BLaER1 treated with 17β-estradiol and CSF1 and Interleukin-3, amounts not matched to agents 10 nM and 100 nM (cell line): Measurements from ENCODE around the gene NKX1-1.

Experiments used
- H3K27ac ChIP-seq, 11 experiments: shearing (Covaris generic); formaldehyde crosslinking; 2 replicates each; pipeline ENCODE4 v1.8.1; 2022
- H3K27me3 ChIP-seq, 11 experiments: shearing (Covaris generic); formaldehyde crosslinking; 2 replicates each; pipeline ENCODE4 v1.8.1; 2022
- H3K36me3 ChIP-seq, 11 experiments: shearing (Covaris generic); formaldehyde crosslinking; 2 replicates each; pipeline ENCODE4 v1.8.1; 2022
- H3K4me1 ChIP-seq, 10 experiments: shearing (Covaris generic); formaldehyde crosslinking; 2 replicates each; pipeline ENCODE4 v1.8.1; 2022
- H3K4me2 ChIP-seq, 11 experiments: shearing (Covaris generic); formaldehyde crosslinking; 2 replicates each; pipeline ENCODE4 v1.8.1; 2022
- H3K4me3 ChIP-seq, 10 experiments: shearing (Covaris generic); formaldehyde crosslinking; 2 replicates each; pipeline ENCODE4 v1.8.1; 2022
- H3K9ac ChIP-seq, 11 experiments: shearing (Covaris generic); formaldehyde crosslinking; 2 replicates each; pipeline ENCODE4 v1.8.1; 2022
- H3K9me3 ChIP-seq, 11 experiments: shearing (Covaris generic); formaldehyde crosslinking; replicated peaks in 1 of 11; 2 replicates each; pipeline ENCODE4 v1.8.1; 2022
- H4K20me1 ChIP-seq, 11 experiments: shearing (Covaris generic); formaldehyde crosslinking; 2 replicates each; pipeline ENCODE4 v1.8.1; 2022
- Cebpa-rat ChIP-seq, 11 experiments: shearing (Covaris generic); IDR thresholded peaks; 2 replicates each; pipeline ENCODE4 v1.8.1; 2022

NKX1-1 gene

GRCh38 chr4:1406394-1406980, at the start of gene NKX1-1:
Gene NKX1-1, minus strand, starts transcription at chr4:1406442. Its CDS starts 0 bp downstream, at chr4:1406442.
- H3K4me3 ChIP-seq, result peak within 1 kb of the TSS in 1 of 10 experiments; percentile 15; a peak in 1 of 20 replicates
- H3K9me3 ChIP-seq, result peaks cover 73 to 86% (median 84%) of the 10 kb centered on the region in 11 experiments
- no peak within 1 kb of the TSS for H3K4me2 ChIP-seq
- H4K20me1 ChIP-seq, result 0 out of 22 replicates have a peak, but pooled peaks cover 0 to 11% (median 0%) of the 10 kb centered on the region in 11 experiments
- no peaks in the 10 kb centered on the region for H3K4me1 ChIP-seq
- no peak for TF ChIP-seq Cebpa-rat (IDR thresholded peaks at IDR 0.05)
- peaks cover 0 to 34% (median 14%) of the 10 kb centered on the region in 11 experiments; a peak in 17 of 22 replicates for H3K27me3 ChIP-seq
- H3K36me3 ChIP-seq, result no peaks in the 10 kb centered on the region
- H3K27ac ChIP-seq, result no peak within 1 kb of the TSS
- H3K9ac ChIP-seq, result no peak within 1 kb of the TSS

- H3K4me1 ChIP-seq, result no peaks in the 10 kb centered on the region
- H3K4me3 ChIP-seq, result no peak overlapping the region
- no peak for TF ChIP-seq Cebpa-rat (IDR thresholded peaks at IDR 0.05)
- H4K20me1 ChIP-seq, result no peaks in the 10 kb centered on the region
- H3K9me3 ChIP-seq, result peaks cover 21 to 56% (median 36%) of the 10 kb centered on the region in 11 experiments; a peak in 21 of 22 replicates
- H3K9ac ChIP-seq, result no peak overlapping the region
- H3K27ac ChIP-seq, result no peak overlapping the region
- H3K36me3 ChIP-seq, result no peaks in the 10 kb centered on the region
- no peak overlapping the region for H3K4me2 ChIP-seq
- peaks cover 0 to 11% (median 7%) of the 10 kb centered on the region in 11 experiments; a peak in 10 of 22 replicates for H3K27me3 ChIP-seq
These were observed 47.5 kb upstream of the NKX1-1 start for GRCh38 chr4:1453731-1454130.

- H3K9me3 ChIP-seq, result peaks cover 21 to 46% (median 36%) of the 10 kb centered on the region in 11 experiments; a peak in 21 of 22 replicates
- H3K27ac ChIP-seq, result no peak overlapping the region
- H3K27me3 ChIP-seq, result no peaks in the 10 kb centered on the region; a peak in 2 of 22 replicates
- H3K4me2 ChIP-seq, result no peak overlapping the region
- no peak for TF ChIP-seq Cebpa-rat (IDR thresholded peaks at IDR 0.05)
- H3K36me3 ChIP-seq, result no peaks in the 10 kb centered on the region
- H3K9ac ChIP-seq, result no peak overlapping the region
- H4K20me1 ChIP-seq, result no peaks in the 10 kb centered on the region
- no peaks in the 10 kb centered on the region for H3K4me1 ChIP-seq
- no peak overlapping the region for H3K4me3 ChIP-seq
These were observed 46.3 kb upstream of the NKX1-1 start for GRCh38 chr4:1452431-1453051.

- H3K4me2 ChIP-seq, result no peak overlapping the region
- no peak overlapping the region for H3K9ac ChIP-seq
- H3K27ac ChIP-seq, result no peak overlapping the region
- H3K27me3 ChIP-seq, result no peaks in the 10 kb centered on the region
- no peaks in the 10 kb centered on the region for H4K20me1 ChIP-seq
- H3K4me3 ChIP-seq, result no peak overlapping the region
- H3K4me1 ChIP-seq, result no peaks in the 10 kb centered on the region
- TF ChIP-seq Cebpa-rat (IDR thresholded peaks at IDR 0.05), result no peak
- no peaks in the 10 kb centered on the region for H3K36me3 ChIP-seq
- peaks cover 21 to 40% (median 31%) of the 10 kb centered on the region in 11 experiments; a peak in 21 of 22 replicates for H3K9me3 ChIP-seq
These were observed 45.5 kb upstream of the NKX1-1 start for GRCh38 chr4:1451752-1452122.

GRCh38 chr4:1451106-1451751, 45.0 kb upstream of the NKX1-1 start:
- H3K36me3 ChIP-seq, result no peaks in the 10 kb centered on the region
- no peak overlapping the region for H3K4me2 ChIP-seq
- peaks cover 19 to 35% (median 26%) of the 10 kb centered on the region in 11 experiments; a peak in 21 of 22 replicates for H3K9me3 ChIP-seq
- H3K9ac ChIP-seq, result no peak overlapping the region
- H3K27ac ChIP-seq, result no peak overlapping the region
- TF ChIP-seq Cebpa-rat (IDR thresholded peaks at IDR 0.05), result no peak
- no peaks in the 10 kb centered on the region for H3K27me3 ChIP-seq
- H3K4me3 ChIP-seq, result no peak overlapping the region
- H3K4me1 ChIP-seq, result no peaks in the 10 kb centered on the region
- no peaks in the 10 kb centered on the region for H4K20me1 ChIP-seq

GRCh38 chr4:1449833-1450741, 43.8 kb upstream of the NKX1-1 start:
- H3K36me3 ChIP-seq, result no peaks in the 10 kb centered on the region
- H3K4me3 ChIP-seq, result no peak overlapping the region
- H3K9ac ChIP-seq, result no peak overlapping the region
- H3K4me2 ChIP-seq, result no peak overlapping the region
- peaks cover 8 to 24% (median 15%) of the 10 kb centered on the region in 11 experiments; a peak in 19 of 22 replicates for H3K9me3 ChIP-seq
- no peaks in the 10 kb centered on the region for H4K20me1 ChIP-seq
- H3K27me3 ChIP-seq, result no peaks in the 10 kb centered on the region
- TF ChIP-seq Cebpa-rat (IDR thresholded peaks at IDR 0.05), result no peak
- no peaks in the 10 kb centered on the region for H3K4me1 ChIP-seq
- H3K27ac ChIP-seq, result no peak overlapping the region

GRCh38 chr4:1449475-1449832, 43.2 kb upstream of the NKX1-1 start:
- Histone ChIP-seq H3K27ac (no peak overlapping the region), H3K4me3 (no peak overlapping the region), H3K9me3 (peaks cover 4 to 18% (median 9%) of the 10 kb centered on the region in 11 experiments; a peak in 17 of 22 replicates), H3K36me3 (no peaks in the 10 kb centered on the region), H3K4me1 (no peaks in the 10 kb centered on the region), H3K27me3 (no peaks in the 10 kb centered on the region), H3K9ac (no peak overlapping the region), H3K4me2 (no peak overlapping the region), H4K20me1 (no peaks in the 10 kb centered on the region)
- no peak for TF ChIP-seq Cebpa-rat (IDR thresholded peaks at IDR 0.05)

- no peak overlapping the region for H3K9ac ChIP-seq
- H3K4me1 ChIP-seq, result peaks cover 0 to 4% (median 0%) of the 10 kb centered on the region in 10 experiments; a peak in 1 of 20 replicates
- no peaks in the 10 kb centered on the region for H3K27me3 ChIP-seq
- H4K20me1 ChIP-seq, result no peaks in the 10 kb centered on the region
- no peak overlapping the region for H3K27ac ChIP-seq
- no peak overlapping the region for H3K4me2 ChIP-seq
- H3K9me3 ChIP-seq, result peaks cover 0 to 11% (median 5%) of the 10 kb centered on the region in 11 experiments; a peak in 10 of 22 replicates
- H3K36me3 ChIP-seq, result no peaks in the 10 kb centered on the region
- TF ChIP-seq Cebpa-rat (IDR thresholded peaks at IDR 0.05), result no peak
- no peak overlapping the region for H3K4me3 ChIP-seq
These were observed 42.6 kb upstream of the NKX1-1 start for GRCh38 chr4:1448589-1449420.
